Measurements from ENCODE around the gene CCNL1.

Gene CCNL1

GRCh38 chr3:157157836-157158235 is 2.1 kb downstream of the CCNL1 start:
- no peak for TF ChIP-seq CTCF (IDR thresholded peaks at IDR 0.05; ENCODE audit: control insufficient read depth, extremely low read depth, insufficient read depth)
- peak overlapping the region; percentile 95 for H3K4me3 ChIP-seq (ENCODE audit: low read depth, low read length)
- no peak for DNase-seq (ENCODE audit: low read depth)

GRCh38 chr3:157156837-157157635 is 2.9 kb downstream of the CCNL1 start:
- no peak overlapping the region for H3K4me3 ChIP-seq (ENCODE audit: low read depth, low read length)
- no peak for DNase-seq (ENCODE audit: low read depth)
- no peak for TF ChIP-seq CTCF (IDR thresholded peaks at IDR 0.05; ENCODE audit: control insufficient read depth, extremely low read depth, insufficient read depth)

GRCh38 chr3:157155591-157155990 is 4.4 kb downstream of the CCNL1 start:
- DNase-seq (ENCODE audit: low read depth) = no peak
- TF ChIP-seq CTCF (IDR thresholded peaks at IDR 0.05; ENCODE audit: control insufficient read depth, extremely low read depth, insufficient read depth) = no peak
- H3K4me3 ChIP-seq (ENCODE audit: low read depth, low read length) = no peak overlapping the region

- TF ChIP-seq CTCF (IDR thresholded peaks at IDR 0.05; ENCODE audit: control insufficient read depth, extremely low read depth, insufficient read depth) = no peak
- no peak overlapping the region for H3K4me3 ChIP-seq (ENCODE audit: low read depth, low read length)
- no peak for DNase-seq (ENCODE audit: low read depth)
These were observed 5.2 kb downstream of the CCNL1 start for GRCh38 chr3:157154563-157155330.

GRCh38 chr3:157152930-157153329 is 7.0 kb downstream of the CCNL1 start:
- DNase-seq (ENCODE audit: low read depth) = no peak
- no peak overlapping the region for H3K4me3 ChIP-seq (ENCODE audit: low read depth, low read length)
- no peak for TF ChIP-seq CTCF (IDR thresholded peaks at IDR 0.05; ENCODE audit: control insufficient read depth, extremely low read depth, insufficient read depth)

GRCh38 chr3:157152438-157152837 is 7.5 kb downstream of the CCNL1 start:
- no peak for TF ChIP-seq CTCF (IDR thresholded peaks at IDR 0.05; ENCODE audit: control insufficient read depth, extremely low read depth, insufficient read depth)
- no peak overlapping the region for H3K4me3 ChIP-seq (ENCODE audit: low read depth, low read length)
- no peak for DNase-seq (ENCODE audit: low read depth)
